A673 (cell line): Measurements from ENCODE around the gene ACTN4. TPM values are rescaled to one million over a fixed set of nuclear protein-coding genes. Genes with fewer than 3 reads are reported as not detected.

Experiments
- BruUV-seq: library from RNA; stranded (reverse); fragments of 400-500 nt; replicated peaks from 2 replicates; lab custom pipeline; 2021; lab: Mats Ljungman, UMichigan
- CTCF ChIA-PET: fragments of 300-600 bp; sonication (Branson Sonifier 250); formaldehyde crosslinking; loops from one replicate; lab custom pipeline; 2022; ENCODE audit warnings: antibody characterized with exemption; lab: Charles Lee
- POLR2A ChIA-PET: fragments of 300-600 bp; sonication (Branson Sonifier 250); formaldehyde crosslinking; loops from one replicate; lab custom pipeline; 2022; ENCODE audit warnings: antibody characterized with exemption; ENCODE audit not compliant: low non-redundant PET; lab: Charles Lee
- DNase-seq: peaks from one replicate; pipeline ENCODE4 v3.0.0-alpha.2; 2015; ENCODE audit warnings: low spot score
- H3K27ac ChIP-seq: fragments of 200-600 bp; sonication (generic); 2 replicates; pipeline ENCODE4 v1.5.1; 2016; ENCODE audit warnings: mixed run types, low read depth, mild to moderate bottlenecking, mixed read lengths, antibody characterized with exemption, low read length; ENCODE audit not compliant: poor library complexity, severe bottlenecking
- H3K27me3 ChIP-seq: fragments of 200-600 bp; sonication (generic); replicated peaks from 2 replicates; pipeline ENCODE4 v1.6.1; 2017; ENCODE audit warnings: mixed run types, low read depth, mild to moderate bottlenecking, mixed read lengths, antibody characterized with exemption, low read length; ENCODE audit not compliant: insufficient read depth, poor library complexity
- H3K36me3 ChIP-seq: fragments of 200-600 bp; sonication (generic); 2 replicates; pipeline ENCODE4 v1.6.1; 2016; ENCODE audit warnings: mixed run types, mild to moderate bottlenecking, mixed read lengths, antibody characterized with exemption, low read length; ENCODE audit not compliant: insufficient read depth, poor library complexity, severe bottlenecking
- H3K4me1 ChIP-seq: fragments of 200-600 bp; sonication (generic); 2 replicates; pipeline ENCODE4 v1.6.1; 2017; ENCODE audit warnings: mixed run types, mild to moderate bottlenecking, mixed read lengths, antibody characterized with exemption, low read length; ENCODE audit not compliant: insufficient read depth, poor library complexity, severe bottlenecking
- H3K4me3 ChIP-seq: fragments of 200-600 bp; sonication (generic); 2 replicates; pipeline ENCODE4 v1.5.1; 2016; ENCODE audit warnings: low read depth, mixed run types, mild to moderate bottlenecking, mixed read lengths, low read length; ENCODE audit not compliant: poor library complexity, severe bottlenecking
- H3K9me3 ChIP-seq: fragments of 200-600 bp; sonication (generic); 2 replicates; pipeline ENCODE4 v1.6.1; 2016; ENCODE audit warnings: mixed run types, low read depth, mild to moderate bottlenecking, mixed read lengths, antibody characterized with exemption, low read length; ENCODE audit not compliant: poor library complexity, severe bottlenecking
- CTCF ChIP-seq: fragments of 300-800, 200-600 bp; sonication (generic); conservative IDR thresholded peaks from 2 replicates; pipeline ENCODE4 v1.5.1; 2017; ENCODE audit warnings: low read depth, mild to moderate bottlenecking, antibody characterized with exemption, low read length, moderate library complexity, mixed read lengths
- EZH2 ChIP-seq: fragments of 200-600 bp; sonication (generic); IDR thresholded peaks from 2 replicates; pipeline ENCODE4 v1.6.1; 2017; ENCODE audit warnings: borderline replicate concordance, low read depth, mild to moderate bottlenecking, mixed read lengths, antibody characterized with exemption, low read length; ENCODE audit not compliant: poor library complexity, severe bottlenecking
- intact Hi-C: fragments of 100-400 bp; cut with micrococcal nuclease; formaldehyde crosslinking; loops from one replicate; pipeline ENCODE4 v1.10.0; 2022; ENCODE audit not compliant: unreplicated experiment
- total RNA-seq: library from RNA; stranded (reverse); gene quantifications from 2 replicates; pipeline ENCODE4 v1.2.3, GENCODE V29; 2021

Gene ACTN4
- total RNA-seq, 1 experiment from 2014 or later, result 397 TPM

- H3K27ac ChIP-seq, result no peak overlapping the region
- ChIA-PET POLR2A (no interaction called here), CTCF (no interaction called here)
- H3K4me1 ChIP-seq, result no peaks in the 10 kb centered on the region
- intact Hi-C loops, result no loop called here
- peaks cover 84% of the 10 kb centered on the region for H3K36me3 ChIP-seq
- no peak for TF ChIP-seq CTCF
- no peaks in the 10 kb centered on the region for H3K27me3 ChIP-seq
- no peak overlapping the region for H3K4me3 ChIP-seq
- no peaks in the 10 kb centered on the region for H3K9me3 ChIP-seq
- DNase-seq, result no peak
- BruUV-seq, result no TSS peak
Observed at GRCh38 chr19:38706792-38707511, 59.5 kb downstream of the ACTN4 start.

- intact Hi-C loops, result no loop called here
- H3K4me1 ChIP-seq, result no peaks in the 10 kb centered on the region
- POLR2A ChIA-PET, result no interaction called here
Observed at GRCh38 chr19:38707512-38708114, 60.2 kb downstream of the ACTN4 start.

GRCh38 chr19:38708413-38709024 lies 61.1 kb downstream of the ACTN4 start:
- CTCF ChIA-PET, result no interaction called here
- intact Hi-C loops, result no loop called here
- Histone ChIP-seq H3K36me3 (peaks cover 81% of the 10 kb centered on the region), H3K4me3 (no peak overlapping the region), H3K27ac (no peak overlapping the region), H3K9me3 (no peaks in the 10 kb centered on the region), H3K4me1 (no peaks in the 10 kb centered on the region), H3K27me3 (no peaks in the 10 kb centered on the region)
- POLR2A ChIA-PET, result no interaction called here
- BruUV-seq, result no TSS peak
- TF ChIP-seq EZH2, result no peak
- no peak for TF ChIP-seq CTCF
- no peak for DNase-seq

More at GRCh38 chr19:38707512-38708114, 60.2 kb downstream of the ACTN4 start:
- DNase-seq, result no peak
- CTCF ChIA-PET, result no interaction called here
- H3K27ac ChIP-seq, result no peak overlapping the region
- no TSS peak for BruUV-seq
- H3K36me3 ChIP-seq, result peaks cover 83% of the 10 kb centered on the region
- no peak for TF ChIP-seq EZH2
- TF ChIP-seq CTCF, result no peak
- H3K4me3 ChIP-seq, result no peak overlapping the region
- no peaks in the 10 kb centered on the region for H3K27me3 ChIP-seq
- H3K9me3 ChIP-seq, result no peaks in the 10 kb centered on the region
